ENCODE data around the gene A3GALT2.

DNA sequence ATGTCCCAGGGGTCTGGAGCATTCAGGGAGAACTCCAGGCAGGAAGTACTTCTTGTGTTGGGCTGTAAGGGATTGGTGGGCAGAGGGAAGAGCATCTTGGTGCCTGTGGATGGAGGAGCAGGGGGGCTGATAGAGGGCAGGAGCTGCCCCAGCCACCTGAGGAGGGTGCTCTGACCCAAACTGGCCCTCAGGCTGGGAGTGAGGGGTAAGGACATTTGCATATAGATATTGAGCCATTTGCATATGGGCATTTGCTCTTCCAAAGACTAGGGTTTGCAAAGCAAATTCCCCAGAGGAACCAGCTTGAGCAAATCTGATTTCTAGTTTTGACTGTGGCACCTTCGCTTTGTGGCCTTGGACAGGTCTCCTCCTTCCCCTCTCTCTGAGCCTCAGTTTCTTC lies 46.5 kb downstream of the A3GALT2 start:
- TF ChIP-seq EZH2 (IDR thresholded peaks at IDR 0.05; ENCODE audit: borderline replicate concordance, insufficient read depth, low read length, poor library complexity, severe bottlenecking) (no peak), POLR2AphosphoS5 (IDR thresholded peaks at IDR 0.05) (no peak), MXI1 (conservative IDR thresholded peaks at IDR 0.05; ENCODE audit: poor library complexity, severe bottlenecking) (no peak), EP300 (conservative IDR thresholded peaks at IDR 0.05; ENCODE audit: poor library complexity, severe bottlenecking) (no peak), RAD21 (conservative IDR thresholded peaks at IDR 0.05) (no peak)
- TF ChIP-seq, protein P1, sequence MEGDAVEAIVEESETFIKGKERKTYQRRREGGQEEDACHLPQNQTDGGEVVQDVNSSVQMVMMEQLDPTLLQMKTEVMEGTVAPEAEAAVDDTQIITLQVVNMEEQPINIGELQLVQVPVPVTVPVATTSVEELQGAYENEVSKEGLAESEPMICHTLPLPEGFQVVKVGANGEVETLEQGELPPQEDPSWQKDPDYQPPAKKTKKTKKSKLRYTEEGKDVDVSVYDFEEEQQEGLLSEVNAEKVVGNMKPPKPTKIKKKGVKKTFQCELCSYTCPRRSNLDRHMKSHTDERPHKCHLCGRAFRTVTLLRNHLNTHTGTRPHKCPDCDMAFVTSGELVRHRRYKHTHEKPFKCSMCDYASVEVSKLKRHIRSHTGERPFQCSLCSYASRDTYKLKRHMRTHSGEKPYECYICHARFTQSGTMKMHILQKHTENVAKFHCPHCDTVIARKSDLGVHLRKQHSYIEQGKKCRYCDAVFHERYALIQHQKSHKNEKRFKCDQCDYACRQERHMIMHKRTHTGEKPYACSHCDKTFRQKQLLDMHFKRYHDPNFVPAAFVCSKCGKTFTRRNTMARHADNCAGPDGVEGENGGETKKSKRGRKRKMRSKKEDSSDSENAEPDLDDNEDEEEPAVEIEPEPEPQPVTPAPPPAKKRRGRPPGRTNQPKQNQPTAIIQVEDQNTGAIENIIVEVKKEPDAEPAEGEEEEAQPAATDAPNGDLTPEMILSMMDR (IDR thresholded peaks at IDR 0.05; ENCODE audit: poor library complexity, severe bottlenecking): no peak
- TF ChIP-seq, protein P2, sequence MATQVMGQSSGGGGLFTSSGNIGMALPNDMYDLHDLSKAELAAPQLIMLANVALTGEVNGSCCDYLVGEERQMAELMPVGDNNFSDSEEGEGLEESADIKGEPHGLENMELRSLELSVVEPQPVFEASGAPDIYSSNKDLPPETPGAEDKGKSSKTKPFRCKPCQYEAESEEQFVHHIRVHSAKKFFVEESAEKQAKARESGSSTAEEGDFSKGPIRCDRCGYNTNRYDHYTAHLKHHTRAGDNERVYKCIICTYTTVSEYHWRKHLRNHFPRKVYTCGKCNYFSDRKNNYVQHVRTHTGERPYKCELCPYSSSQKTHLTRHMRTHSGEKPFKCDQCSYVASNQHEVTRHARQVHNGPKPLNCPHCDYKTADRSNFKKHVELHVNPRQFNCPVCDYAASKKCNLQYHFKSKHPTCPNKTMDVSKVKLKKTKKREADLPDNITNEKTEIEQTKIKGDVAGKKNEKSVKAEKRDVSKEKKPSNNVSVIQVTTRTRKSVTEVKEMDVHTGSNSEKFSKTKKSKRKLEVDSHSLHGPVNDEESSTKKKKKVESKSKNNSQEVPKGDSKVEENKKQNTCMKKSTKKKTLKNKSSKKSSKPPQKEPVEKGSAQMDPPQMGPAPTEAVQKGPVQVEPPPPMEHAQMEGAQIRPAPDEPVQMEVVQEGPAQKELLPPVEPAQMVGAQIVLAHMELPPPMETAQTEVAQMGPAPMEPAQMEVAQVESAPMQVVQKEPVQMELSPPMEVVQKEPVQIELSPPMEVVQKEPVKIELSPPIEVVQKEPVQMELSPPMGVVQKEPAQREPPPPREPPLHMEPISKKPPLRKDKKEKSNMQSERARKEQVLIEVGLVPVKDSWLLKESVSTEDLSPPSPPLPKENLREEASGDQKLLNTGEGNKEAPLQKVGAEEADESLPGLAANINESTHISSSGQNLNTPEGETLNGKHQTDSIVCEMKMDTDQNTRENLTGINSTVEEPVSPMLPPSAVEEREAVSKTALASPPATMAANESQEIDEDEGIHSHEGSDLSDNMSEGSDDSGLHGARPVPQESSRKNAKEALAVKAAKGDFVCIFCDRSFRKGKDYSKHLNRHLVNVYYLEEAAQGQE (IDR thresholded peaks at IDR 0.05; ENCODE audit: borderline replicate concordance): no peak
